Mucosa of rectum (tissue), 2 donors: ENCODE data around the gene C10orf95.
A peak's percentile ranks its signal among the peaks of the same experiment; 100 is the strongest.
"Not testable (repeated sequence)": the region's sequence is repeated elsewhere in the genome, so short reads cannot be mapped to it uniquely, and the experiment has no call there.

Source experiments
- H3K27ac ChIP-seq, 2 donors: one replicate each; pipeline ENCODE4 v1.7.0; 2013; ENCODE audit warnings: inconsistent platforms in 2 of 2, low read depth in 2 of 2, low read length in 2 of 2
- H3K27me3 ChIP-seq, 2 donors: one replicate each; pipeline ENCODE4 v1.7.0; 2013; ENCODE audit warnings: low read length in 2 of 2; ENCODE audit not compliant: control insufficient read depth in 2 of 2, insufficient read depth in 2 of 2
- H3K36me3 ChIP-seq, 2 donors: one replicate each; pipeline ENCODE4 v1.7.0; 2013; ENCODE audit warnings: low read length in 2 of 2; ENCODE audit not compliant: control insufficient read depth in 2 of 2, insufficient read depth in 2 of 2
- H3K4me1 ChIP-seq, 2 donors: one replicate each; pipeline ENCODE4 v1.7.0; 2013; ENCODE audit warnings: low read length in 2 of 2, mild to moderate bottlenecking in 1 of 2; ENCODE audit not compliant: control insufficient read depth in 2 of 2, insufficient read depth in 2 of 2
- H3K4me3 ChIP-seq, 2 donors: one replicate each; pipeline ENCODE4 v1.7.0; 2013; ENCODE audit warnings: low read length in 2 of 2
- H3K9ac ChIP-seq, 2 donors: one replicate each; pipeline ENCODE4 v1.7.0; 2013; ENCODE audit warnings: low read length in 2 of 2, low read depth in 1 of 2, mild to moderate bottlenecking in 1 of 2
- H3K9me3 ChIP-seq, 2 donors: one replicate each; pipeline ENCODE4 v1.7.0; 2013; ENCODE audit warnings: low read length in 2 of 2; ENCODE audit not compliant: control insufficient read depth in 2 of 2
- donor health status: healthy.
- donor health status: Normal muscosa, but diverticular disease.

The C10orf95 gene

GRCh38 chr10:102465466-102465865 is 14.1 kb upstream of the C10orf95 start:
- H3K27ac ChIP-seq, result no peak overlapping the region
- no peak overlapping the region for H3K4me3 ChIP-seq
- no peak overlapping the region for H3K9ac ChIP-seq
- peaks cover 18 to 29% of the 10 kb centered on the region in 2 donors for H3K4me1 ChIP-seq
- H3K9me3 ChIP-seq, result no peaks in the 10 kb centered on the region
- no peaks in the 10 kb centered on the region for H3K27me3 ChIP-seq
- no peaks in the 10 kb centered on the region for H3K36me3 ChIP-seq

DNA sequence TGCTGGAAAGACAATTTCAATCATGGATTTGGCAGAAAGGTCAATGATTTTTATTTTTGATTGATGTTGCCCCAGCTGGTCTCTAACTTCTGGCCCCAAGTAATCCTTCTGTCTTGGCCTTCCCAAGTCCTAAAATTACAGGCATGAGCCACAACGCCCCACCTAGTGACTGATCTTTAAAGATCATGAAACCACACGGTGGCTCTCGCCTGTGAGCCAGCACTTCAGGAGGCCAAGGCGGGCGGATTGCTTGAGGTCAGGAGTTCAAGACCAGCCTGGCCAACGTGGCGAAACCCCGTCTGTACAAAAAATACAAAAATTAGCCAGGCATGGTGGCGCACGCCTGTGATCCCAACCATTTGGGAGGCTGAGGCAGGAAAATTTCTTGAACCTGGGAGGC is 12.6 kb upstream of the C10orf95 start:
- H3K27me3 ChIP-seq, result no peaks in the 10 kb centered on the region
- H3K4me1 ChIP-seq, result peaks cover 18 to 29% of the 10 kb centered on the region in 2 donors
- no peaks in the 10 kb centered on the region for H3K9me3 ChIP-seq
- no peaks in the 10 kb centered on the region for H3K36me3 ChIP-seq
- H3K9ac ChIP-seq, result no peak overlapping the region
- H3K4me3 ChIP-seq, result no peak overlapping the region
- no peak overlapping the region for H3K27ac ChIP-seq

DNA sequence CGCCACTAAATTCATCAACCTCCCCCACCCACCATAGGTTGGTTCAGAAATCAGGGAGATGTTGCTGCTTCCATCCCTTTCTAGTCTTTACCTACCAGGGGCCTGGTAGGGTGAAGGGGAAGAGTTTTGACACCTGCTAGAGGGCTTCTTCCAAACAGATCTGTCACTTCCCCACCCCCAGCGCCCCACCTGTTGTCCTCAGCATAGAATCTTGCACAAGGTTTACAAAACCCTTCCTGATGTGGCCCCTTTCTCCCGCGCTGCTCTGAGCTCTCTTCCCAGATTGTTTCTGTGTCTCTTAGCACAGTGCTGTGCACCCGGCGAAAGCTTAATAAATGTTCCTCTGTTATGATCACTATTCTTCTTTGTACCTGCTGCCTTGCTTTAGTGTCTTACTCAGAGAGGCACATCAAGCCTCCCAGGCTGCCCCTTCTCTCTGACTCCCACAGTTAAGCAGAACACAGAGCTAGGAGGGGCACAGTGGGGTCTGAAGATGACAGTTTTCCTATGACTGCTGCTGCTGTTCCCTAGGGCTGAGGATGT is 11.2 kb upstream of the C10orf95 start:
- H3K9ac ChIP-seq, result peak overlapping the region in 1 of 2 donors; percentile 41
- peak overlapping the region in 1 of 2 donors; percentile 33 for H3K4me3 ChIP-seq
- no peak overlapping the region for H3K27ac ChIP-seq
- peaks cover 18 to 29% of the 10 kb centered on the region in 2 donors for H3K4me1 ChIP-seq
- H3K36me3 ChIP-seq, result no peaks in the 10 kb centered on the region
- no peaks in the 10 kb centered on the region for H3K27me3 ChIP-seq
- H3K9me3 ChIP-seq, result no peaks in the 10 kb centered on the region

- Histone ChIP-seq H3K36me3 (no peaks in the 10 kb centered on the region), H3K4me3 (peak overlapping the region; percentile 72 to 74), H3K9ac (peak overlapping the region; percentile 42 to 65), H3K27ac (no peak overlapping the region), H3K9me3 (no peaks in the 10 kb centered on the region), H3K4me1 (peaks cover 18 to 27% of the 10 kb centered on the region in 2 donors), H3K27me3 (no peaks in the 10 kb centered on the region)
Measured at GRCh38 chr10:102461187-102462054, 10.1 kb upstream of the C10orf95 start.

DNA sequence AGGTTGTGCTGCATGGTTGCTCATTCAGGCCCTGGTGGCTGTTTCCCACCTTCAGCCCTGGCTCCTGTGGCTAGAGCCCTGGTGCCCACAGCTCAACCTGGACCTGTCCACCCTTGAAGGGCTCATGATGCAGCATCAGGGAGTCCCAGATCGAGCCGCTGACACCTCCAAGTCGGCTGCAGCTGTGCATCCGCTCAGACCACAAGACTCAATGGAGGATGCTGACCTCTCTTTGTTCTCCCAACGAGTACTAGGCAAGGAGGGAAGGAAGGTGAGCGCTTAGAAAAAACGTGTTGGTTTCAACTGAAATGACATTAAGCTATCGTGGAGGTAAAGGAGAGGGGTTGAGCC is 9.5 kb upstream of the C10orf95 start:
- Histone ChIP-seq H3K9ac (peak overlapping the region; percentile 42 to 65), H3K4me3 (peak overlapping the region; percentile 72 to 74), H3K9me3 (no peaks in the 10 kb centered on the region), H3K36me3 (peaks cover 0 to 6% of the 10 kb centered on the region in 2 donors), H3K27ac (no peak overlapping the region), H3K27me3 (no peaks in the 10 kb centered on the region), H3K4me1 (peaks cover 18 to 27% of the 10 kb centered on the region in 2 donors)

DNA sequence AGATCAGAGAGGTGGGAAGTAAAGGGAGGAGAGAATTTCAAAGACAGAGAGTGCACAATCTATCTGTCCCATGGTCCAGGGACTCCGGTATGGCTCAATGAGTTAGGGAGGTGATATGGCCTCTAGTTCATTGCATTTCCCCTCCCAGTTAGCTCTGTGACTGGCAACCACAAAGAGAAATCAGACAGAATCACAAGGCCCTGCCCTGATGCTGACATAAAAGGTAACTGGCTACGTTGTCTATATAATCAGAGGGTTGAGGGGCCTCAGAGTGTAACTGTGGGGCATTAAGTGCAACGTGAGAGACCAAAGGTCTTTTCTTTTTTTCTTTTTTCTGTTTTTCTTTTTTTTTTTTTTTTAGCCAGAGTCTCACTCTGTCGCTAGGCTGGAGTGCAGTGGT is 7.3 kb upstream of the C10orf95 start:
- Histone ChIP-seq H3K27ac (no peak overlapping the region), H3K9me3 (no peaks in the 10 kb centered on the region), H3K4me1 (peaks cover 18 to 25% of the 10 kb centered on the region in 2 donors), H3K4me3 (no peak overlapping the region), H3K36me3 (peaks cover 0 to 8% of the 10 kb centered on the region in 2 donors), H3K27me3 (no peaks in the 10 kb centered on the region), H3K9ac (no peak overlapping the region)

- Histone ChIP-seq H3K4me1 (peaks cover 16 to 17% of the 10 kb centered on the region in 2 donors), H3K4me3 (no peak overlapping the region), H3K9ac (no peak overlapping the region), H3K27ac (no peak overlapping the region), H3K27me3 (no peaks in the 10 kb centered on the region), H3K36me3 (peaks cover 0 to 8% of the 10 kb centered on the region in 2 donors), H3K9me3 (no peaks in the 10 kb centered on the region)
Measured at GRCh38 chr10:102457591-102458150, 6.3 kb upstream of the C10orf95 start.

GRCh38 chr10:102455893-102456471 is 4.6 kb upstream of the C10orf95 start:
- no peaks in the 10 kb centered on the region for H3K27me3 ChIP-seq
- H3K4me1 ChIP-seq, result peaks cover 13 to 15% of the 10 kb centered on the region in 2 donors
- H3K27ac ChIP-seq, result no peak overlapping the region
- H3K9ac ChIP-seq, result no peak overlapping the region
- H3K9me3 ChIP-seq, result no peaks in the 10 kb centered on the region
- H3K4me3 ChIP-seq, result no peak overlapping the region
- H3K36me3 ChIP-seq, result peaks cover 0 to 8% of the 10 kb centered on the region in 2 donors

DNA sequence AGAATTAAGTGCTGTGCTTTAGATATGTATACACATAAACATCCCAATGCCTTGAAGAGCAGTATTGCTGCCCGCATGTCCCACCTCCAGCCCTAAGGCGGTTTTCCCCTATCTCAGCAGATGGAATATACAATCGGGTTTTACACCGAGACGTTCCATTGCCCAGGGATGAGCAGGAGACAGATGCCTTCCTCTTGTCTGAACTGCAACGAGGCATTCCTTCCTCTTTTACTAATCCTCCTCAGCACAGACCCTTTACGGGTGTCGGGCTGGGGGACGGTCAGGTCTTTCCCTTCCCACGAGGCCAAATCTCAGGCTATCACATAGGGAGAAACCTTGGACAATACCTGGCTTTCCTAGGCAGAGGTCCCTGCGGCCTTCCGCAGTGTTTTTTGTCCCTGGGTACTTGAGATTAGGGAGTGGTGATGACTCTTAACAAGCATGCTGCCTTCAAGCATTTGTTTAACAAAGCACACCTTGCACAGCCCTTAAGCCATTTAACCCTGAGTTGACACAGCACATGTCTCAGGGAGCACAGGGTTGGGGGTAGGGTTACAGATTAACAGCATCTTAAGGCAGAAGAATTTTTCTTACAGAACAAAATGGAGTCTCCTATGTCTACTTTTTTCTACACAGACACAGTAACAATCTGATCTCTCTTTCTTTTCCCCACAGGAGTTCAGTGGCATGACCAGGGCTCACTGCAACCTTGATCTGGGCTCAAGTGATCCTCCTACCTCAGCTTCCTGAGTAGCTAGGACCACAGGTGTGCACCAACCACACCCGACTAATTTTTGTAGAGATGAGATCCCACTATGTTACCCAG is 3.5 kb upstream of the C10orf95 start:
- not testable (repeated sequence) for H3K9me3 ChIP-seq, H3K36me3 ChIP-seq, H3K9ac ChIP-seq, H3K4me3 ChIP-seq, H3K27me3 ChIP-seq, H3K27ac ChIP-seq
- peaks cover 12 to 14% of the 10 kb centered on the region in 2 donors for H3K4me1 ChIP-seq
